B cell (primary cell): ENCODE measurements around the gene FAM53B. TPM values are rescaled to one million over a fixed set of nuclear protein-coding genes. Genes with fewer than 3 reads are reported as not detected.
A peak's percentile ranks its signal among the peaks of the same experiment; 100 is the strongest.

Source experiments
- ATAC-seq: fragments of 200-7000 bp; cut with Tn5 transposase; one replicate; pipeline ENCODE4 v1.10.0; 2021; ENCODE audit warnings: low read depth, mild to moderate bottlenecking, moderate number of reproducible peaks, moderate library complexity
- CTCF ChIA-PET: fragments of 350-600 bp; sonication (Branson Sonifier 250); formaldehyde crosslinking; loops from one replicate; lab custom pipeline; 2021; ENCODE audit warnings: antibody characterized with exemption, inconsistent platforms; lab: Charles Lee
- POLR2A ChIA-PET: fragments of 350-600 bp; sonication (Branson Sonifier 250); formaldehyde crosslinking; loops from one replicate; lab custom pipeline; 2021; ENCODE audit warnings: antibody characterized with exemption; lab: Charles Lee
- DNase-seq: peaks from one replicate; pipeline ENCODE4 v3.0.0; 2013
- H2AFZ ChIP-seq: 2 replicates; pipeline ENCODE4 v1.6.1; 2012; ENCODE audit warnings: mild to moderate bottlenecking, low read depth, low read length; ENCODE audit not compliant: insufficient read depth, poor library complexity, severe bottlenecking
- H3K27ac ChIP-seq, 2 donors: 1 replicate in 1 of 2; 2 replicates in 1 of 2; pipeline ENCODE4 v1.5.1; 2012 to 2013; ENCODE audit warnings: low read length in 2 of 2, mild to moderate bottlenecking in 2 of 2, moderate library complexity in 1 of 2
- H3K27me3 ChIP-seq, 4 experiments: fragments of 200-600 bp in 1 of 4; sonication (generic) in 1 of 4; replicated peaks in 1 of 4; 1 replicate in 2 of 4; 2 replicates in 2 of 4; pipeline versions ENCODE4 v1.6.1 to v1.7.0; 2013 to 2016; ENCODE audit warnings: low read length in 3 of 4, mild to moderate bottlenecking in 2 of 4, mixed read lengths in 1 of 4, moderate library complexity in 1 of 4; ENCODE audit not compliant: insufficient read depth in 4 of 4, control insufficient read depth in 3 of 4; ENCODE audit errors: control extremely low read depth in 1 of 4
- H3K36me3 ChIP-seq, 2 experiments: replicated peaks in 1 of 2; 1 replicate in 1 of 2; 2 replicates in 1 of 2; pipeline versions ENCODE4 v1.6.1 to v1.7.1; 2013; ENCODE audit warnings: low read length in 1 of 2; ENCODE audit not compliant: insufficient read depth in 2 of 2, control insufficient read depth in 1 of 2; ENCODE audit errors: control extremely low read depth in 1 of 2, extremely low read depth in 1 of 2
- H3K4me1 ChIP-seq, 2 donors: fragments of 200-600 bp in 1 of 2; sonication (generic) in 1 of 2; 1 replicate in 1 of 2; 2 replicates in 1 of 2; pipeline versions ENCODE4 v1.5.1 to v1.6.1; 2013 to 2017; ENCODE audit warnings: low read length in 2 of 2; ENCODE audit not compliant: control insufficient read depth in 2 of 2, insufficient read depth in 2 of 2
- H3K4me2 ChIP-seq: replicated peaks from 2 replicates; pipeline ENCODE3; 2012; ENCODE audit warnings: mild to moderate bottlenecking, low read depth, low read length; ENCODE audit not compliant: poor library complexity, severe bottlenecking
- H3K4me3 ChIP-seq, 5 experiments: fragments of 200-600 bp in 1 of 5; sonication (generic) in 1 of 5; 1 replicate in 3 of 5; 2 replicates in 2 of 5; pipeline versions ENCODE4 v1.5.1 to v1.7.0; 2011 to 2016; ENCODE audit warnings: low read length in 4 of 5, mild to moderate bottlenecking in 4 of 5, low read depth in 2 of 5, control low read depth in 1 of 5, moderate library complexity in 1 of 5; ENCODE audit not compliant: insufficient read depth in 1 of 5; ENCODE audit errors: control extremely low read depth in 1 of 5, extremely low read depth in 1 of 5
- H3K79me2 ChIP-seq: fragments of 200-600 bp; sonication (generic); one replicate; pipeline ENCODE4 v1.6.0; 2016; ENCODE audit warnings: low read length; ENCODE audit not compliant: control insufficient read depth, insufficient read depth
- H3K9ac ChIP-seq: fragments of 200-600 bp; sonication (generic); 2 replicates; pipeline ENCODE4 v1.6.1; 2017; ENCODE audit warnings: mild to moderate bottlenecking, low read length, moderate library complexity
- H3K9me3 ChIP-seq, 3 donors: one replicate each; pipeline versions ENCODE4 v1.6.1 to v1.7.1; 2013; ENCODE audit warnings: low read length in 2 of 3; ENCODE audit not compliant: control insufficient read depth in 2 of 3, insufficient read depth in 1 of 3; ENCODE audit errors: control extremely low read depth in 1 of 3
- H4K20me1 ChIP-seq: 2 replicates; pipeline ENCODE4 v1.6.0; 2012; ENCODE audit warnings: mild to moderate bottlenecking, low read length; ENCODE audit not compliant: insufficient read depth, control insufficient read depth, poor library complexity, severe bottlenecking
- H3K27ac Mint-ChIP-seq: one replicate; pipeline ENCODE4 v1.8.0; 2021; ENCODE audit warnings: mixed read lengths
- H3K27me3 Mint-ChIP-seq: one replicate; pipeline ENCODE4 v1.8.0; 2021; ENCODE audit warnings: mixed read lengths
- H3K4me1 Mint-ChIP-seq: one replicate; pipeline ENCODE4 v1.8.0; 2021; ENCODE audit warnings: mixed read lengths
- H3K4me3 Mint-ChIP-seq: one replicate; pipeline ENCODE4 v1.8.0; 2021; ENCODE audit warnings: mixed read lengths
- H3K9me3 Mint-ChIP-seq: one replicate; pipeline ENCODE4 v1.8.0; 2022; ENCODE audit warnings: mixed read lengths; ENCODE audit not compliant: insufficient read depth
- CTCF ChIP-seq: fragments of 200-600 bp; IDR thresholded peaks from one replicate; pipeline ENCODE4 v1.8.0; 2022; ENCODE audit warnings: antibody characterized with exemption, mild to moderate bottlenecking
- EZH2 ChIP-seq: IDR thresholded peaks from 2 replicates; pipeline ENCODE4 v1.6.1; 2012; ENCODE audit warnings: borderline replicate concordance, low read depth, mild to moderate bottlenecking, moderate library complexity, low read length; ENCODE audit not compliant: insufficient read depth, poor library complexity, severe bottlenecking
- WGBS: methylation state at CpG from one replicate; pipeline ENCODE4 v1.1.5; 2013; ENCODE audit warnings: missing lambda C conversion rate; ENCODE audit not compliant: insufficient coverage; 5-methylcytosine and 5-hydroxymethylcytosine counted together
- intact Hi-C: fragments of 100-400 bp; cut with micrococcal nuclease; formaldehyde crosslinking; loops from one replicate; pipeline ENCODE4 v1.10.0; 2022
- polyA plus RNA-seq: library from polyadenylated mRNA; depleted of rRNA; stranded (reverse); fragments of >200 nt; gene quantifications from 2 replicates; pipeline ENCODE4 v1.2.3, GENCODE V29; 2012
- total RNA-seq, 2 donors: library from RNA; stranded (reverse); fragments of 120-200 nt in 1 of 2; gene quantifications; 1 replicate in 1 of 2; 2 replicates in 1 of 2; pipeline versions ENCODE4 v1.2.3 to v1.2.4, GENCODE V29; 2013 to 2022

The FAM53B gene
- total and polyA plus RNA-seq, 2 donors (not counting 1 experiment from before 2014, with no cell fraction given) = 51.2 to 186 TPM

GRCh38 chr10:124704428-124705380, 39.5 kb downstream of the FAM53B start:
- H2AFZ ChIP-seq = no peak overlapping the region
- peak overlapping the region; percentile 9 for H3K9ac ChIP-seq
- peak overlapping the region; percentile 38 to 91 for H3K27ac ChIP-seq
- DNase-seq (no peak), ATAC-seq (no peak)
- H4K20me1 ChIP-seq = peaks cover 100% of the 10 kb centered on the region
- no peaks in the 10 kb centered on the region for H3K9me3 ChIP-seq
- H3K36me3 ChIP-seq = peaks cover 0 to 80% of the 10 kb centered on the region in 2 experiments
- peaks cover 93% of the 10 kb centered on the region for H3K4me1 Mint-ChIP-seq
- H3K79me2 ChIP-seq = peaks cover 100% of the 10 kb centered on the region
- POLR2A ChIA-PET = interaction anchor here (1.6 to 2.3 kb wide), 3 partner anchors 13 to 38 kb away, joined by 4 to 7 read pairs (median 6); no protein-coding TSS in a partner anchor
- H3K27ac Mint-ChIP-seq = peak overlapping the region; percentile 97
- TF ChIP-seq EZH2 (no peak), CTCF (no peak)
- peak overlapping the region; percentile 43 for H3K4me2 ChIP-seq
- no peaks in the 10 kb centered on the region for H3K27me3 Mint-ChIP-seq
- peaks cover 96 to 100% of the 10 kb centered on the region in 2 donors for H3K4me1 ChIP-seq
- H3K27me3 ChIP-seq = no peaks in the 10 kb centered on the region
- 92% methylated on average over 11 of the region's 11 CpGs for WGBS
- no peaks in the 10 kb centered on the region for H3K9me3 Mint-ChIP-seq
- CTCF ChIA-PET = interaction anchor here (0.6 to 5.7 kb wide), 10 partner anchors 11 to 171 kb away, joined by 3 to 33 read pairs (median 4); no protein-coding TSS in a partner anchor
- peak overlapping the region; percentile 63 for H3K4me3 Mint-ChIP-seq
- H3K4me3 ChIP-seq = no peak overlapping the region
- intact Hi-C loops = no loop called here
